Activated naive CD8-positive, alpha-beta T cell (primary cell): Measurements from ENCODE around the gene CACNA2D1.

Source experiments
- H3K27ac Mint-ChIP-seq: one replicate; pipeline ENCODE4 v1.8.0; 2021; ENCODE audit warnings: mixed read lengths
- H3K27me3 Mint-ChIP-seq: one replicate; pipeline ENCODE4 v1.8.0; 2021; ENCODE audit warnings: mixed read lengths
- H3K36me3 Mint-ChIP-seq: one replicate; pipeline ENCODE4 v1.8.0; 2021; ENCODE audit warnings: mixed read lengths
- H3K4me1 Mint-ChIP-seq: one replicate; pipeline ENCODE4 v1.8.0; 2021; ENCODE audit warnings: low read depth, mixed read lengths
- H3K4me3 Mint-ChIP-seq: one replicate; pipeline ENCODE4 v1.8.0; 2021; ENCODE audit warnings: mild to moderate bottlenecking, mixed read lengths
- H3K9me3 Mint-ChIP-seq: one replicate; pipeline ENCODE4 v1.8.0; 2021; ENCODE audit warnings: low read depth, mixed read lengths

Gene CACNA2D1

GRCh38 chr7:82274681-82275080 lies 168.9 kb downstream of the CACNA2D1 start:
- Mint-ChIP-seq H3K9me3 (no peaks in the 10 kb centered on the region), H3K4me1 (no peaks in the 10 kb centered on the region), H3K36me3 (no peaks in the 10 kb centered on the region), H3K27ac (no peak overlapping the region), H3K4me3 (no peak overlapping the region), H3K27me3 (peaks cover 1% of the 10 kb centered on the region)

GRCh38 chr7:82273886-82274285 lies 169.7 kb downstream of the CACNA2D1 start:
- Mint-ChIP-seq H3K4me3 (no peak overlapping the region), H3K27ac (no peak overlapping the region), H3K9me3 (no peaks in the 10 kb centered on the region), H3K27me3 (peaks cover 1% of the 10 kb centered on the region), H3K36me3 (no peaks in the 10 kb centered on the region), H3K4me1 (no peaks in the 10 kb centered on the region)

GRCh38 chr7:82270870-82271269 lies 172.7 kb downstream of the CACNA2D1 start:
- Mint-ChIP-seq H3K27me3 (no peaks in the 10 kb centered on the region), H3K4me1 (no peaks in the 10 kb centered on the region), H3K4me3 (no peak overlapping the region), H3K9me3 (no peaks in the 10 kb centered on the region), H3K27ac (no peak overlapping the region), H3K36me3 (no peaks in the 10 kb centered on the region)

- no peaks in the 10 kb centered on the region for H3K9me3 Mint-ChIP-seq
- no peaks in the 10 kb centered on the region for H3K36me3 Mint-ChIP-seq
- H3K27me3 Mint-ChIP-seq, result no peaks in the 10 kb centered on the region
- H3K4me1 Mint-ChIP-seq, result no peaks in the 10 kb centered on the region
- no peak overlapping the region for H3K4me3 Mint-ChIP-seq
- no peak overlapping the region for H3K27ac Mint-ChIP-seq
Measured at GRCh38 chr7:82268632-82269031, 174.9 kb downstream of the CACNA2D1 start.

- H3K27me3 Mint-ChIP-seq, result no peaks in the 10 kb centered on the region
- H3K9me3 Mint-ChIP-seq, result no peaks in the 10 kb centered on the region
- H3K4me1 Mint-ChIP-seq, result no peaks in the 10 kb centered on the region
- H3K36me3 Mint-ChIP-seq, result no peaks in the 10 kb centered on the region
- no peak overlapping the region for H3K27ac Mint-ChIP-seq
- H3K4me3 Mint-ChIP-seq, result no peak overlapping the region
Measured at GRCh38 chr7:82266081-82266480, 177.5 kb downstream of the CACNA2D1 start.

- H3K27me3 Mint-ChIP-seq, result no peaks in the 10 kb centered on the region
- no peak overlapping the region for H3K4me3 Mint-ChIP-seq
- no peak overlapping the region for H3K27ac Mint-ChIP-seq
- H3K9me3 Mint-ChIP-seq, result no peaks in the 10 kb centered on the region
- H3K4me1 Mint-ChIP-seq, result no peaks in the 10 kb centered on the region
- no peaks in the 10 kb centered on the region for H3K36me3 Mint-ChIP-seq
Measured at GRCh38 chr7:82264783-82265305, 178.7 kb downstream of the CACNA2D1 start.

- no peaks in the 10 kb centered on the region for H3K4me1 Mint-ChIP-seq
- H3K9me3 Mint-ChIP-seq, result no peaks in the 10 kb centered on the region
- H3K36me3 Mint-ChIP-seq, result no peaks in the 10 kb centered on the region
- no peak overlapping the region for H3K27ac Mint-ChIP-seq
- no peak overlapping the region for H3K4me3 Mint-ChIP-seq
- no peaks in the 10 kb centered on the region for H3K27me3 Mint-ChIP-seq
Measured at GRCh38 chr7:82263920-82264782, 179.4 kb downstream of the CACNA2D1 start.

- Mint-ChIP-seq H3K27me3 (no peaks in the 10 kb centered on the region), H3K4me3 (no peak overlapping the region), H3K27ac (no peak overlapping the region), H3K9me3 (no peaks in the 10 kb centered on the region), H3K36me3 (no peaks in the 10 kb centered on the region), H3K4me1 (no peaks in the 10 kb centered on the region)
Measured at GRCh38 chr7:82258181-82258580, 185.4 kb downstream of the CACNA2D1 start.

GRCh38 chr7:82257118-82257695 lies 186.4 kb downstream of the CACNA2D1 start:
- H3K4me1 Mint-ChIP-seq, result no peaks in the 10 kb centered on the region
- no peak overlapping the region for H3K27ac Mint-ChIP-seq
- H3K9me3 Mint-ChIP-seq, result no peaks in the 10 kb centered on the region
- no peaks in the 10 kb centered on the region for H3K36me3 Mint-ChIP-seq
- H3K27me3 Mint-ChIP-seq, result no peaks in the 10 kb centered on the region
- H3K4me3 Mint-ChIP-seq, result no peak overlapping the region

- no peak overlapping the region for H3K27ac Mint-ChIP-seq
- no peaks in the 10 kb centered on the region for H3K36me3 Mint-ChIP-seq
- H3K27me3 Mint-ChIP-seq, result no peaks in the 10 kb centered on the region
- H3K9me3 Mint-ChIP-seq, result no peaks in the 10 kb centered on the region
- H3K4me3 Mint-ChIP-seq, result no peak overlapping the region
- no peaks in the 10 kb centered on the region for H3K4me1 Mint-ChIP-seq
Measured at GRCh38 chr7:82255706-82256105, 187.9 kb downstream of the CACNA2D1 start.

GRCh38 chr7:82250598-82250997 lies 193.0 kb downstream of the CACNA2D1 start:
- no peaks in the 10 kb centered on the region for H3K4me1 Mint-ChIP-seq
- no peak overlapping the region for H3K4me3 Mint-ChIP-seq
- H3K9me3 Mint-ChIP-seq, result no peaks in the 10 kb centered on the region
- H3K36me3 Mint-ChIP-seq, result no peaks in the 10 kb centered on the region
- H3K27ac Mint-ChIP-seq, result no peak overlapping the region
- H3K27me3 Mint-ChIP-seq, result no peaks in the 10 kb centered on the region

GRCh38 chr7:82249979-82250378 lies 193.6 kb downstream of the CACNA2D1 start:
- Mint-ChIP-seq H3K27ac (no peak overlapping the region), H3K4me1 (no peaks in the 10 kb centered on the region), H3K27me3 (no peaks in the 10 kb centered on the region), H3K36me3 (no peaks in the 10 kb centered on the region), H3K4me3 (no peak overlapping the region), H3K9me3 (no peaks in the 10 kb centered on the region)

GRCh38 chr7:82247814-82248433 lies 195.7 kb downstream of the CACNA2D1 start:
- Mint-ChIP-seq H3K27me3 (no peaks in the 10 kb centered on the region), H3K27ac (no peak overlapping the region), H3K4me3 (no peak overlapping the region), H3K4me1 (no peaks in the 10 kb centered on the region), H3K36me3 (no peaks in the 10 kb centered on the region), H3K9me3 (no peaks in the 10 kb centered on the region)

GRCh38 chr7:82244947-82245517 lies 198.5 kb downstream of the CACNA2D1 start:
- H3K27me3 Mint-ChIP-seq, result no peaks in the 10 kb centered on the region
- H3K27ac Mint-ChIP-seq, result no peak overlapping the region
- no peak overlapping the region for H3K4me3 Mint-ChIP-seq
- no peaks in the 10 kb centered on the region for H3K9me3 Mint-ChIP-seq
- no peaks in the 10 kb centered on the region for H3K36me3 Mint-ChIP-seq
- no peaks in the 10 kb centered on the region for H3K4me1 Mint-ChIP-seq

- Mint-ChIP-seq H3K9me3 (no peaks in the 10 kb centered on the region), H3K4me1 (no peaks in the 10 kb centered on the region), H3K4me3 (no peak overlapping the region), H3K36me3 (no peaks in the 10 kb centered on the region), H3K27me3 (no peaks in the 10 kb centered on the region), H3K27ac (no peak overlapping the region)
Measured at GRCh38 chr7:82241356-82241755, 202.2 kb downstream of the CACNA2D1 start.
